HEK293 (cell line): ENCODE data around the gene PRPSAP2.

Source experiments
- TCF7L2 ChIP-seq: IDR thresholded peaks from 2 replicates; pipeline ENCODE4 v1.6.1; 2011; ENCODE audit warnings: low read depth, mild to moderate bottlenecking, inconsistent platforms, low read length, moderate library complexity, borderline replicate concordance
- YY1 ChIP-seq: fragments of 450-650 bp; formaldehyde crosslinking; IDR thresholded peaks from 2 replicates; pipeline ENCODE4 v1.5.1; 2018; ENCODE audit warnings: missing biosample characterization, missing genetic modification characterization
- ZNF121 ChIP-seq: fragments of 450-650 bp; formaldehyde crosslinking; IDR thresholded peaks from 2 replicates; pipeline ENCODE4 v1.5.1; 2016; ENCODE audit warnings: missing biosample characterization, missing genetic modification characterization
- ZNF768 ChIP-seq: fragments of 450-650 bp; formaldehyde crosslinking; IDR thresholded peaks from 2 replicates; pipeline ENCODE4 v1.5.1; 2018; ENCODE audit warnings: missing biosample characterization, mild to moderate bottlenecking, missing genetic modification characterization
- TF ChIP-seq, protein P1 (sequence below): fragments of 450-650 bp; formaldehyde crosslinking; IDR thresholded peaks from 2 replicates; pipeline ENCODE4 v1.5.1; 2016; ENCODE audit warnings: missing biosample characterization, missing genetic modification characterization
- TF ChIP-seq, protein P2 (sequence below): fragments of 450-650 bp; formaldehyde crosslinking; IDR thresholded peaks from 2 replicates; pipeline ENCODE4 v1.5.1; 2016; ENCODE audit warnings: missing biosample characterization, missing genetic modification characterization

DNA sequence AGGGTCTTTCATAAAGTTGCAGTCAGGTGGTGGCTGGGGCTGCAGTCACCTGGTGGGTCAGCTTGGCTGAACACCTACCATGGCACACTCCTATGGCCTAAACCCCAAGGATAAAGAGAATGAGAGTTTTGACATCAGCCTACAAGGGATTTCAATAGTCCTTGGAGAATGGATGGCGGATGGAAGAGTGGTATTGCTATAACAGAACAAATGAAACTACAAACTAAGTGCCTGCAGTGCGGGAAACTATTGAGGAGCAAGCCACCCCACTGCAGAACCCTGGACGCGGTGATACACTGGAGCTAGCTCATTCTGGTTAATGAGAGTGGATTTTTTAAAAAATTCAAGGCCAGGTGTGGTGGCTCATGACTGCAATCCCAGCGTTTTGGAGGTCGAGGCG lies 3.0 kb upstream of the PRPSAP2 start:
- TF ChIP-seq, protein P1, sequence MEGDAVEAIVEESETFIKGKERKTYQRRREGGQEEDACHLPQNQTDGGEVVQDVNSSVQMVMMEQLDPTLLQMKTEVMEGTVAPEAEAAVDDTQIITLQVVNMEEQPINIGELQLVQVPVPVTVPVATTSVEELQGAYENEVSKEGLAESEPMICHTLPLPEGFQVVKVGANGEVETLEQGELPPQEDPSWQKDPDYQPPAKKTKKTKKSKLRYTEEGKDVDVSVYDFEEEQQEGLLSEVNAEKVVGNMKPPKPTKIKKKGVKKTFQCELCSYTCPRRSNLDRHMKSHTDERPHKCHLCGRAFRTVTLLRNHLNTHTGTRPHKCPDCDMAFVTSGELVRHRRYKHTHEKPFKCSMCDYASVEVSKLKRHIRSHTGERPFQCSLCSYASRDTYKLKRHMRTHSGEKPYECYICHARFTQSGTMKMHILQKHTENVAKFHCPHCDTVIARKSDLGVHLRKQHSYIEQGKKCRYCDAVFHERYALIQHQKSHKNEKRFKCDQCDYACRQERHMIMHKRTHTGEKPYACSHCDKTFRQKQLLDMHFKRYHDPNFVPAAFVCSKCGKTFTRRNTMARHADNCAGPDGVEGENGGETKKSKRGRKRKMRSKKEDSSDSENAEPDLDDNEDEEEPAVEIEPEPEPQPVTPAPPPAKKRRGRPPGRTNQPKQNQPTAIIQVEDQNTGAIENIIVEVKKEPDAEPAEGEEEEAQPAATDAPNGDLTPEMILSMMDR (tag by site-specific recombination): no peak
- TF ChIP-seq TCF7L2: no peak
- TF ChIP-seq, protein P2, sequence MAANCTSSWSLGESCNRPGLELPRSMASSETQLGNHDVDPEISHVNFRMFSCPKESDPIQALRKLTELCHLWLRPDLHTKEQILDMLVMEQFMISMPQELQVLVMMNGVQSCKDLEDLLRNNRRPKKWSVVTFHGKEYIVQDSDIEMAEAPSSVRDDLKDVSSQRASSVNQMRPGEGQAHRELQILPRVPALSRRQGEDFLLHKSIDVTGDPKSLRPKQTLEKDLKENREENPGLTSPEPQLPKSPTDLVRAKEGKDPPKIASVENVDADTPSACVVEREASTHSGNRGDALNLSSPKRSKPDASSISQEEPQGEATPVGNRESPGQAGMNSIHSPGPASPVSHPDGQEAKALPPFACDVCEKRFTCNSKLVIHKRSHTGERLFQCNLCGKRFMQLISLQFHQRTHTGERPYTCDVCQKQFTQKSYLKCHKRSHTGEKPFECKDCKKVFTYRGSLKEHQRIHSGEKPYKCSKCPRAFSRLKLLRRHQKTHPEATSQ: no peak
- TF ChIP-seq ZNF768 (tag by site-specific recombination): no peak
- no peak for TF ChIP-seq ZNF121
- no peak for TF ChIP-seq YY1 (tag by site-specific recombination)
